Muscle layer of duodenum (tissue), 2 donors: ENCODE measurements around the gene MRPL21.
"Not testable (repeated sequence)": the region's sequence is repeated elsewhere in the genome, so short reads cannot be mapped to it uniquely, and the experiment has no call there.

Experiments
- H3K27ac ChIP-seq: one replicate; pipeline ENCODE4 v1.7.0; 2013; ENCODE audit warnings: mild to moderate bottlenecking, low read length
- H3K27me3 ChIP-seq: one replicate; pipeline ENCODE4 v1.7.0; 2013; ENCODE audit warnings: low read depth, mild to moderate bottlenecking, control low read depth, low read length
- H3K36me3 ChIP-seq, 2 donors: one replicate each; pipeline ENCODE4 v1.7.0; 2013; ENCODE audit warnings: low read length in 2 of 2, control low read depth in 1 of 2, mild to moderate bottlenecking in 1 of 2; ENCODE audit not compliant: insufficient read depth in 2 of 2, control insufficient read depth in 1 of 2
- H3K4me1 ChIP-seq, 2 donors: one replicate each; pipeline ENCODE4 v1.7.0; 2013; ENCODE audit warnings: low read length in 2 of 2, mild to moderate bottlenecking in 2 of 2, control low read depth in 1 of 2, moderate library complexity in 1 of 2; ENCODE audit not compliant: insufficient read depth in 2 of 2, control insufficient read depth in 1 of 2
- H3K4me3 ChIP-seq, 2 donors: one replicate each; pipeline ENCODE4 v1.7.0; 2013; ENCODE audit warnings: low read length in 2 of 2, low read depth in 1 of 2, mild to moderate bottlenecking in 1 of 2
- H3K9me3 ChIP-seq, 2 donors: one replicate each; pipeline ENCODE4 v1.7.0; 2013; ENCODE audit warnings: low read length in 2 of 2, control low read depth in 1 of 2, mild to moderate bottlenecking in 1 of 2; ENCODE audit not compliant: control insufficient read depth in 1 of 2
- donor health status: healthy.

MRPL21 gene

DNA sequence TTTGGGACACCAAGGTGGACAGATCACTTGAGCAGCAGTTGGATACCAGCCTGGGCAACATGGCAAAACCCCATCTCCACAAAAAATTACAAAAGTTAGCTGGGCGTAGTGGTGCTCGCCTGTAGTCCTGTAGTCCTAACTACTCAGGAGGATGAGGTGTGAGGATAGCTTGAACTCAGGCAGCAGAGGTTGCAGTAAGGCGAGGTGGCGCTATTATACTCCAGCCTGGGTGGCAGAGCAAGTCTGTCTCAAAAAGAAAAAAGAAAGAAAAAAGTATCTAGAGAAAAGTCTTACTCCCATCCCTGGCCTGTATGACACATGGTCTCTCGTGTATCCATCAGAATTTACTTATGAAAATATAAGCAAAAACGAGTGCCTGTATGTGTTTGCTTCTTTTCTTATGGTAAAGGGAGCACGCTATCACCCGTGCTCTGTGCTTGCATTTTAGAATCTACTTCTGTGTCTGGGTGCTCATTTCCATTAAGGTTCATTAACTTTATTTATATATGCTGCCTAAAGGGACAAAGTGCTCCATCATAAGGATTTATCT lies 46.5 kb downstream of the MRPL21 start:
- no peaks in the 10 kb centered on the region for H3K36me3 ChIP-seq
- peaks cover 8% of the 10 kb centered on the region for H3K27me3 ChIP-seq
- peaks cover 5 to 16% of the 10 kb centered on the region in 2 donors for H3K4me1 ChIP-seq
- H3K4me3 ChIP-seq = no peak overlapping the region
- peak overlapping the region; percentile 47 for H3K27ac ChIP-seq
- H3K9me3 ChIP-seq = no peaks in the 10 kb centered on the region

DNA sequence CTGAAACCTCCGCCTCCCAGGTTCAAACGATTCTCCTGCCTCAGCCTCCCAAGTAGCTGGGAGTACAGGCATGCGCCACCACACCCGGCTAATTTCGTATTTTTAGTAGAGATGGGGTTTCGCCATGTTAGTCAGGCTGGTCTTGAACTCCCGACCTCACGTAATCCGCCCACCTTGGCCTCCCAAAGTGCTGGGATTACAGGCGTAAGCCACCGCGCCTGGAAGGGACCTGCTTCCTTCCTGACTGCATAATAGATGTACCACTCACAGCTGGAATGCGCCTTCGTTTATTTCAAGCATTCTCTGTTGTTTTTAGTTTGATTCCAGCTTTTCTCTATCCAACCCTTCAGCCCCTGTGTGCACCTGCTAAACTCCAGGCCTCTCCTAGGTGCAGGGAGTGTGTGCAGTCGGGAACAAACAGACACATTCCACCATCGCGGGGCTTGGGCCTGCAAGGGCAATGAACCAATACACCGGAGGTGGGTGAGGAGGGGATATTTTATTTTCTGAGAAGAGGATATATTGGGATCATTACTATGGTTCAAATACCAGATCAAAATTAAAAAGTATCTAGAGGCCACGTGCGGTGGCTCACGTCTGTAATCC lies 47.1 kb downstream of the MRPL21 start:
- not testable (repeated sequence) for H3K27ac ChIP-seq, H3K27me3 ChIP-seq, H3K9me3 ChIP-seq, H3K4me3 ChIP-seq, H3K36me3 ChIP-seq
- H3K4me1 ChIP-seq = peaks cover 5 to 16% of the 10 kb centered on the region in 2 donors

DNA sequence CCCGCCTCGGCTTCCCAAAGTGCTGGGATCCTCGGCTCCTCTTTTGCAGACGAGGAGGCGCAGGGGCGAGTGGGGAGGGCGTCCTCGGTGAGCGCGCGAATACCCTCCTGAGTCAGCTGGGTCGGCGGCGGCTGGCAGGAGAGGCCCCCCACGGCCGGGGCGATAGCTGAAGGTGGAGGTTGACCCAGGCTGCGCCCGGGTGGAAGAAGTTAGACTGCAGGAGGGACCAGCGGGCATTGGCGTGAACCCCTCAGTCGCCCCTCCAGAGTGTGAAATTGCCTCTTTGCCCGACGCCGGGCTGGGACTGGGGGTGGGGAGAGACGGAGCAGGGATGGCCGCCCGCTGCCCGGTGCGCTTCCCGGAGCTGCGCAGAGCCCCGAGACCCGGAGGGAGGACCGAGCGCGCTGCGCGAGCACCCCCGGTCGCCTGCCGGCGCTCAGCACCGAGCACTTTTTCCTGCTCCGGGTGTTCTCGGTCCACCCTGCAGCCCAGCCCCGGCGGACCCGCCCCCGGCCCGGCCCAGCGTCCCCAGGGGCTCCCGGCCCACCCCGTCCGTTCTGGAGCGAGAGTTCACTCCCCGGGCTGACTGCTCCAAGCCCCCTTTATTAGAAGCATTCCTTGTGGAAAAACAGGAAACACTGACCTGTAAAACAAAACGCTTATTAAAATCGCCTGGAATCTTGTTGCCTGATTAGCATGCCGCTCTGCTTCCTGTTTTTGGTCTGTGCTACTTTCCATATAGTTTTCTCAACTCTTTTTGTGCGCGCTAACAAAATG lies 48.2 kb downstream of the MRPL21 start:
- H3K27ac ChIP-seq = no peak overlapping the region
- no peaks in the 10 kb centered on the region for H3K9me3 ChIP-seq
- H3K36me3 ChIP-seq = no peaks in the 10 kb centered on the region
- H3K4me1 ChIP-seq = peaks cover 5 to 16% of the 10 kb centered on the region in 2 donors
- peak overlapping the region; percentile 59 to 67 for H3K4me3 ChIP-seq
- peaks cover 8% of the 10 kb centered on the region for H3K27me3 ChIP-seq

DNA sequence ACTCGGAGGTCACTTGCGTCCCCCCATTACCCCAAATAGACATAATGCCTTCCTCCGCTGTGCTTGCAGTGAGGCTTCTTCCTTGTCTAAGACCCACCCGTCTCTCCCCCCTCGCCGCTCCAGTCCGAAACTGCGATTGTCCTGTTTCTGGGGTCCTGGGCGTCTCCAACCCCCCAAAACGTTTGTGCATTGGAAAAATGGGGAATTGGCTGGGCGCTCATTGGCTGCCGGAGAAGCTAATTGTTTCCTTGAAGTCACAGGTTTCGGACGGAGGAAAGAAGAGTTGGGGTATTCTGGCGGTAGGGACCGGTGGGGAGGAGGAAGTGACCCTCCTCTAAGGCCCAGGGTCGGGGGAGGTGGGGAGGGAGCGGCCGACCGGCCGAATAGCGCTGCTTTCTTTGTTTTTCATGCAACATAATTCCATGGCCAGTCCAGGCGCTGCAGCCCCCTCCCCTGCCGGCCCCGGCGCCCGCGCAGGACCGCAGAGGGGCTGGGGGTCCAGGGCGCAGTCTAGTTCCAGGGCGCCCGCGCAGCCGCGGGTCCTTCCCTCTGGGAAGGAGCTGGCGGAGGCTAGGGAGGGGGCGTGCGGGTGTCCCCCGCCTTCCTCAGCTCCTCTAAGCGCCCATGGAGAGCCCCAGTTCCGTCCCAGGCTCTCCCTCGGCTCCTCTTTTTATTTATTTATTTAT lies 49.2 kb downstream of the MRPL21 start:
- H3K9me3 ChIP-seq = no peaks in the 10 kb centered on the region
- no peaks in the 10 kb centered on the region for H3K36me3 ChIP-seq
- peaks cover 5 to 16% of the 10 kb centered on the region in 2 donors for H3K4me1 ChIP-seq
- H3K4me3 ChIP-seq = peak overlapping the region in 1 of 2 donors; percentile 58
- peaks cover 8% of the 10 kb centered on the region for H3K27me3 ChIP-seq
- no peak overlapping the region for H3K27ac ChIP-seq

DNA sequence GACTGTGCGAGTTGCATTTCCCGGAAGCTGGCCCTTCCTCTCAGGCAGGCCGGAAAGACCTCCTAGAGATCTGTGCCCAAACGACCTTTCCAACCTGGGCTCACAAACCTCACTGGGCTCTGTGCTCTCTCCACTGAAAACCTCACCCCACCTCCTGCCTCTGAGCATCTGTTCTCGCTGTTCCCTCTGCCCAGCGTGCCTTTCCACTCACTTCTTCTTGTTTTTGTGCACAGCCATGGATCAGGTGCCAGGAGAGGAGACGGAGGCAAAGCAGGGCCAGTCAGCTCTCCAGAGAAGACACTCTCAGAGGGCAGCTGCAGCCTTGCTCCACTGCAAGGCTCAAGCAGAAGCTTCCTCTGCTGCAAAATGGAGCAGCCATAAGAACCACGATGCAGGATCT lies 51.0 kb downstream of the MRPL21 start:
- Histone ChIP-seq H3K27me3 (peaks cover 8% of the 10 kb centered on the region), H3K4me1 (peaks cover 5 to 16% of the 10 kb centered on the region in 2 donors), H3K4me3 (no peak overlapping the region), H3K36me3 (no peaks in the 10 kb centered on the region), H3K27ac (no peak overlapping the region), H3K9me3 (no peaks in the 10 kb centered on the region)

DNA sequence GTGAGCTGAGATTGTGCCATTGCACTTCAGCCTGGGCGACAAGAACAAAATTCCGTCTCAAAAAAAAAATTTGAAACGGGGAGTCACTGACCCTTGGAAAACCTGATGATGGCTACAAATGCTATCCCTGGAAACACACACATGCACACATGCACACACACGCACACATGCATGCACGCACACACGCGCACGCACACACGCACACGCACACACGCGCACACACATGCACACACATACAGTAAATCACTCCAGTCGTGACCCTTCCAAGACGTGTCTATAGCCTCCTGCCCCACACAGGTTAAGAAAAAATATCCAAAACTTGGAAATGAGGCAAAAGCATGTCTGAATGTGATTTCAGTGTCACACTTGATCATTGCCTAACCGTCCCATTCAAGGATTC lies 55.2 kb downstream of the MRPL21 start:
- Histone ChIP-seq H3K27me3 (no peaks in the 10 kb centered on the region), H3K27ac (no peak overlapping the region), H3K4me1 (peaks cover 3 to 4% of the 10 kb centered on the region in 2 donors), H3K4me3 (no peak overlapping the region), H3K9me3 (no peaks in the 10 kb centered on the region), H3K36me3 (no peaks in the 10 kb centered on the region)

DNA sequence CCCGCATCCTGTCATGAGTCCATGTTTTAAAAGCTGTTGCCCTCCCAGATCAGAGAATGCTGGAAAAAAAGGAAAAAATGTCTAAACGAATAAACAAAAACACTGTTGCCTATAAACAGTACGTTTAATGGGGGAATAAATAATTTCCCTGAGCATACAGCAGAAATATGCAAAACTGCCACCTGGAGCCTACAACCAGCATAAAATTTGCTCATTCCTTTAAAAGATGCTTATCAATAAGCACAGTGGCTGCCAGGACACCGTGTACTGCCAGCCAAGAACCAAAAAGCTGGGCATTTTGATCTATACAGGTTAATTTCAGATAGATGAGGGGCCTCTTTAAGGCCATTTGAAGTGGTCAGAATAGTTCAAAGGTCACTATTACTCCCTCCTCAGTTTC lies 56.2 kb downstream of the MRPL21 start:
- H3K27ac ChIP-seq = no peak overlapping the region
- H3K9me3 ChIP-seq = no peaks in the 10 kb centered on the region
- H3K36me3 ChIP-seq = no peaks in the 10 kb centered on the region
- no peaks in the 10 kb centered on the region for H3K27me3 ChIP-seq
- H3K4me3 ChIP-seq = no peak overlapping the region
- H3K4me1 ChIP-seq = peaks cover 5 to 14% of the 10 kb centered on the region in 2 donors

DNA sequence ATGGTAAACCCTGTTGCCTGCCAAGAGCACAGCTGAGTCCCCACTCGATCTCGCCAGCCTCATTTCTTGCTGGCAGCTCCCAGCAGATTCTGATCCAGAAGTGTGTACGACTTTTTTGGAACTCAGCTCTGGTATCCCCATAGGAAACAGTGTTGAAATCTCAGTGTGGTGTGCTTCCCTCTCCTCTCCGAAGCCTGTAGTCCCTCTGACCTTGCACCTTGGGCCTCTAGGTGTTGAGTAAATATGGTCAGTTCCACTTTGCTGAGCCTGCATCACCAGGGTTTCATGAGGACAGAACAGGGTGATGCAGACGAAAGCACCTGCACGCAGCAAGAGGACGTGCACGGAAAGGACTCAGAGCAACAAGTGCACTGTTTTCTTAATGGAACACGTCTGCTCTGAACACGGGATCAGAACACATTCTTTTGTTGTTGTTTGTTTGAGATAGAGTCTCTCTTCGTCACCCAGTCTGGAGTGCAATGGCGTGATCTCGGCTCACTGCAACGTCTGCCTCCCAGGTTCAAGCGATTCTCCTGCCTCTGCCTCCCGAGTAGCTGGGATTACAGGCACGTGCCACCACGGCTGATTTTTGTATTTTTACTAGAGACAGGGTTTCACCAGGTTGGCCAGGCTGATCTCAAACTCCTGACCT lies 58.2 kb downstream of the MRPL21 start:
- H3K4me3 ChIP-seq = no peak overlapping the region
- H3K4me1 ChIP-seq = peaks cover 8 to 17% of the 10 kb centered on the region in 2 donors
- no peaks in the 10 kb centered on the region for H3K9me3 ChIP-seq
- H3K36me3 ChIP-seq = peaks cover 0 to 2% of the 10 kb centered on the region in 2 donors
- H3K27ac ChIP-seq = no peak overlapping the region
- no peaks in the 10 kb centered on the region for H3K27me3 ChIP-seq

DNA sequence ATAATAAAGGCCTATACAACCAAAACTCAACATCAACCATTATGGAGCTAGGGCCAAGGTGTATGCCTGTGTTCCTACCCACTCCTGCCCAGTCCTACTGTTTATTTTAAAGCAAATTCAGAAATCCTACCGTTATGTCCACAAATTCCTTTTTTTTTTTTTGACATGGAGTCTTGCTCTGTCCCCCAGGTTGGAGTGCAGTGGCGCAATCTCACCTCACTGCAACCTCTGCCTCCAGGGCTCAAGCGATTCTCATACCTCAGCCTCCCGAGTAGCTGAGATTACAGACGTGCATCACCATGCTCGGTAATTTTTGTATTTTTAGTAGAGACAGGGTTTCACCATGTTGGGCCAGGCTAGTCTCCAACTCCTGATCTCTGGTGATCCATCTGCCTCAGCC lies 58.8 kb downstream of the MRPL21 start:
- no peaks in the 10 kb centered on the region for H3K9me3 ChIP-seq
- no peak overlapping the region for H3K4me3 ChIP-seq
- peaks cover 0 to 5% of the 10 kb centered on the region in 2 donors for H3K36me3 ChIP-seq
- H3K27me3 ChIP-seq = no peaks in the 10 kb centered on the region
- H3K27ac ChIP-seq = no peak overlapping the region
- peaks cover 12 to 23% of the 10 kb centered on the region in 2 donors for H3K4me1 ChIP-seq

DNA sequence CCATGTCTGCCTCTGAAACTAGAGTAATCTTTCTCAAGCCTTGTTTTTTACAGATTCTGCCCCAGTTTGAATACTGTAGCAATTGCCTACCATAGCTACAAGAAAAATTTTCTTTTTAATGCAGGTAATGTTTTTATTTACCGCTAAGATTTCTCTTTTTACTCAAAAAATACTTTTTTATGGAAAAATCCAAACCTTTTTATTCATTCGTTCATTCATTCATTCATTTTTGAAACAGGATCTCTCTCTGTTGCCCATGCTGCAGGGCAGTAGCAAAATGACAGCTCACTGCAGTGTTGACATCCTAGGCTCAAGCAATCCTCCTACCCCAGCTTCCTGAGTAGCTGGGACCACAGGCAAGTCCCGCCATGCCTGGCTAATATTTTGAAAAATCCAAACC lies 59.3 kb downstream of the MRPL21 start:
- Histone ChIP-seq H3K4me1 (peaks cover 13 to 25% of the 10 kb centered on the region in 2 donors), H3K4me3 (peak overlapping the region in 1 of 2 donors; percentile 69), H3K36me3 (peaks cover 0 to 5% of the 10 kb centered on the region in 2 donors), H3K27ac (no peak overlapping the region), H3K27me3 (no peaks in the 10 kb centered on the region), H3K9me3 (no peaks in the 10 kb centered on the region)
